GM20000 (cell line): ENCODE results near the gene ZNF732.

Source experiments
- DNase-seq: peaks from one replicate; pipeline ENCODE4 v3.0.0; 2012; ENCODE audit warnings: low spot score
- CTCF ChIP-seq: IDR thresholded peaks from 2 replicates; pipeline ENCODE4 v1.5.1; 2012; ENCODE audit warnings: mild to moderate bottlenecking, control low read depth; ENCODE audit errors: extremely low read depth, missing control alignments

Gene ZNF732

GRCh38 chr4:304969-305680, at the start of gene ZNF732:
ZNF732 (minus strand) TSS chr4:305474; CDS start chr4:305310, 164 bp downstream.
- no peak for DNase-seq
- TF ChIP-seq CTCF, result no peak

- TF ChIP-seq CTCF, result no peak
- no peak for DNase-seq
Measured at GRCh38 chr4:340011-340410, 34.7 kb upstream of the ZNF732 start.

- no peak for DNase-seq
- no peak for TF ChIP-seq CTCF
Measured at GRCh38 chr4:338759-339097, 33.5 kb upstream of the ZNF732 start.

- DNase-seq, result peak; percentile 8
- no peak for TF ChIP-seq CTCF
Measured at GRCh38 chr4:337932-338758, 32.9 kb upstream of the ZNF732 start.

GRCh38 chr4:337143-337931, 32.1 kb upstream of the ZNF732 start, which contains the start of gene ZNF141:
ZNF141 (plus strand) TSS chr4:337814; CDS start chr4:337984, 170 bp downstream.
- DNase-seq, result peak; percentile 99

GRCh38 chr4:336893-337142, 31.5 kb upstream of the ZNF732 start:
- no peak for TF ChIP-seq CTCF
- DNase-seq, result no peak

More at GRCh38 chr4:337143-337931, 32.1 kb upstream of the ZNF732 start, which contains the start of gene ZNF141:
- TF ChIP-seq CTCF, result no peak
